Measurements from ENCODE around the gene ADAMTS8. TPM values are rescaled to one million over a fixed set of nuclear protein-coding genes. Genes with fewer than 3 reads are reported as not detected.

Gene ADAMTS8
- total and polyA plus RNA-seq, 9 of the 15 experiments (the other 6 are each of a cell fraction or from before 2014, with no cell fraction given): not detected

GRCh38 chr11:130402570-130402969 is 25.8 kb downstream of the ADAMTS8 start:
- intact Hi-C loops (cut with micrococcal nuclease): no loop called here
- H3K4me1 ChIP-seq (replicated peaks in 1 of 2; ENCODE audit: control insufficient read depth in 2 of 2, insufficient read depth in 2 of 2, low read length in 2 of 2): no peaks in the 10 kb centered on the region
- no peak for DNase-seq (ENCODE audit: extremely low read depth in 1 of 4, low spot score in 3 of 4)
- TF ChIP-seq NCOR1 (IDR thresholded peaks at IDR 0.05) (no peak), C11orf30 (IDR thresholded peaks at IDR 0.05; ENCODE audit: low read depth) (no peak), ADNP (tag; IDR thresholded peaks at IDR 0.05) (no peak), GABPB2 (CRISPR knock-in tag; conservative IDR thresholded peaks at IDR 0.05) (no peak), ZNF583 (CRISPR knock-in tag; IDR thresholded peaks at IDR 0.05) (no peak), MEF2A (IDR thresholded peaks at IDR 0.05; ENCODE audit: control insufficient read depth, low read depth, low read length) (no peak)
- FAIRE-seq: no peak
- H3K27ac ChIP-seq (ENCODE audit: extremely low read depth, low read depth, low read length): no peak overlapping the region
- no peak overlapping the region for H3K4me2 ChIP-seq (ENCODE audit: insufficient read depth, low read length)
- no peaks in the 10 kb centered on the region for H3K9me1 ChIP-seq (ENCODE audit: control insufficient read depth, insufficient read depth, low read length)
- H3K9me3 ChIP-seq (replicated peaks; ENCODE audit: control insufficient read depth, insufficient read depth, low read depth, low read length): no peaks in the 10 kb centered on the region
- H3K4me3 ChIP-seq: no peak overlapping the region
- no peak for ATAC-seq
- H3K36me3 ChIP-seq (ENCODE audit: control insufficient read depth, insufficient read depth, low read length): no peaks in the 10 kb centered on the region
- no peaks in the 10 kb centered on the region for H3K79me2 ChIP-seq (ENCODE audit: control insufficient read depth, insufficient read depth, low read length)
- in situ Hi-C loops (cut with MboI): no loop called here
- POLR2A ChIA-PET: no interaction called here
- H3K9ac ChIP-seq (ENCODE audit: insufficient read depth in 1 of 2, low read depth in 2 of 2, low read length in 2 of 2): no peak overlapping the region
- no TSS peak for BruUV-seq (replicated peaks)
- WGBS (ENCODE audit: insufficient coverage, low coverage, missing lambda C conversion rate): 0% methylated on average over 2 of the region's 2 CpGs
- CTCF ChIA-PET (ENCODE audit: low intra/inter-chr PET ratio): no interaction called here
- peaks cover 26 to 82% of the 10 kb centered on the region in 2 experiments; a peak in 4 of 5 replicates for H3K27me3 ChIP-seq (ENCODE audit: control insufficient read depth in 2 of 2, insufficient read depth in 2 of 2, low read length in 2 of 2)
- peaks cover 3% of the 10 kb centered on the region; the same call in 1 of the 2 replicates for H4K20me1 ChIP-seq (replicated peaks; ENCODE audit: control insufficient read depth, insufficient read depth, low read length)
- H2AFZ ChIP-seq (ENCODE audit: low read depth, low read length): no peak overlapping the region

GRCh38 chr11:130400781-130401483 is 27.5 kb downstream of the ADAMTS8 start:
- H3K36me3 ChIP-seq (ENCODE audit: control insufficient read depth, insufficient read depth, low read length): no peaks in the 10 kb centered on the region
- no TSS peak for BruUV-seq (replicated peaks)
- POLR2A ChIA-PET: no interaction called here
- no peak overlapping the region for H3K4me3 ChIP-seq
- H3K27me3 ChIP-seq (ENCODE audit: control insufficient read depth in 2 of 2, insufficient read depth in 2 of 2, low read length in 2 of 2): peaks cover 24 to 79% of the 10 kb centered on the region in 2 experiments; a peak in 4 of 5 replicates
- H3K9me1 ChIP-seq (ENCODE audit: control insufficient read depth, insufficient read depth, low read length): no peaks in the 10 kb centered on the region
- WGBS (ENCODE audit: insufficient coverage, low coverage, missing lambda C conversion rate): under 1% methylated on average over 13 of the region's 13 CpGs
- intact Hi-C loops (cut with micrococcal nuclease) (no loop called here), in situ Hi-C loops (cut with MboI) (no loop called here)
- no peak overlapping the region for H3K9ac ChIP-seq (ENCODE audit: insufficient read depth in 1 of 2, low read depth in 2 of 2, low read length in 2 of 2)
- no peak for FAIRE-seq
- no peak overlapping the region for H2AFZ ChIP-seq (ENCODE audit: low read depth, low read length)
- H3K79me2 ChIP-seq (ENCODE audit: control insufficient read depth, insufficient read depth, low read length): no peaks in the 10 kb centered on the region
- peaks cover 3% of the 10 kb centered on the region; the same call in 1 of the 2 replicates for H4K20me1 ChIP-seq (replicated peaks; ENCODE audit: control insufficient read depth, insufficient read depth, low read length)
- H3K27ac ChIP-seq (ENCODE audit: extremely low read depth, low read depth, low read length): no peak overlapping the region
- no peak for ATAC-seq
- CTCF ChIA-PET (ENCODE audit: low intra/inter-chr PET ratio): no interaction called here
- H3K4me1 ChIP-seq (replicated peaks in 1 of 2; ENCODE audit: control insufficient read depth in 2 of 2, insufficient read depth in 2 of 2, low read length in 2 of 2): no peaks in the 10 kb centered on the region
- no peak for DNase-seq (ENCODE audit: extremely low read depth in 1 of 4, low spot score in 3 of 4)
- H3K9me3 ChIP-seq (replicated peaks; ENCODE audit: control insufficient read depth, insufficient read depth, low read depth, low read length): no peaks in the 10 kb centered on the region
- H3K4me2 ChIP-seq (ENCODE audit: insufficient read depth, low read length): no peak overlapping the region
- TF ChIP-seq ZNF584 (CRISPR knock-in tag; IDR thresholded peaks at IDR 0.05; ENCODE audit: low read depth): no peak
- no peak for TF ChIP-seq HBP1 (CRISPR knock-in tag; IDR thresholded peaks at IDR 0.05)
